Epidermal melanocyte (primary cell): Measurements from ENCODE around the gene SSTR4.
"Not testable (repeated sequence)": the region's sequence is repeated elsewhere in the genome, so short reads cannot be mapped to it uniquely, and the experiment has no call there.

Experiments
- DNase-seq: peaks from one replicate; pipeline ENCODE4 v3.0.0; 2011; ENCODE audit warnings: low spot score; ENCODE audit not compliant: insufficient read length

SSTR4 gene

GRCh38 chr20:23018432-23018831 is 16.7 kb upstream of the SSTR4 start:
- no peak for DNase-seq

GRCh38 chr20:23018941-23019340 is 16.2 kb upstream of the SSTR4 start:
- no peak for DNase-seq

GRCh38 chr20:23019403-23019802 is 15.7 kb upstream of the SSTR4 start:
- no peak for DNase-seq

- no peak for DNase-seq
Measured at GRCh38 chr20:23020230-23021018, 14.7 kb upstream of the SSTR4 start.

- no peak for DNase-seq
Measured at GRCh38 chr20:23021541-23021940, 13.6 kb upstream of the SSTR4 start.

- DNase-seq, result no peak
Measured at GRCh38 chr20:23021951-23022350, 13.2 kb upstream of the SSTR4 start.

GRCh38 chr20:23022849-23023248 is 12.3 kb upstream of the SSTR4 start:
- no peak for DNase-seq

GRCh38 chr20:23023621-23024177 is 11.4 kb upstream of the SSTR4 start:
- peak; percentile 64 for DNase-seq

- DNase-seq, result no peak
Measured at GRCh38 chr20:23024701-23025100, 10.4 kb upstream of the SSTR4 start.

GRCh38 chr20:23025503-23025902 is 9.6 kb upstream of the SSTR4 start:
- not testable (repeated sequence) for DNase-seq

GRCh38 chr20:23027721-23028120 is 7.4 kb upstream of the SSTR4 start:
- no peak for DNase-seq

GRCh38 chr20:23028392-23028791 is 6.7 kb upstream of the SSTR4 start:
- no peak for DNase-seq

- DNase-seq, result no peak
Measured at GRCh38 chr20:23029324-23029723, 5.8 kb upstream of the SSTR4 start.

GRCh38 chr20:23031346-23031745 is 3.8 kb upstream of the SSTR4 start:
- no peak for DNase-seq

- no peak for DNase-seq
Measured at GRCh38 chr20:23032056-23032749, 2.9 kb upstream of the SSTR4 start.

- DNase-seq, result no peak
Measured at GRCh38 chr20:23032750-23033078, 2.4 kb upstream of the SSTR4 start.

GRCh38 chr20:23033918-23034317 is 1.2 kb upstream of the SSTR4 start:
- no peak for DNase-seq

- no peak for DNase-seq
Measured at GRCh38 chr20:23035731-23036130, 619 bp downstream of the SSTR4 start.

GRCh38 chr20:23036371-23036770 is 1.3 kb downstream of the SSTR4 start:
- no peak for DNase-seq

- DNase-seq, result no peak
Measured at GRCh38 chr20:23037017-23037481, 1.9 kb downstream of the SSTR4 start.

- no peak for DNase-seq
Measured at GRCh38 chr20:23039136-23039875, 4.2 kb downstream of the SSTR4 start.
